ENCODE data around the gene TYW1B.
"Not testable (repeated sequence)": the region's sequence is repeated elsewhere in the genome, so short reads cannot be mapped to it uniquely, and the experiment has no call there.

Gene TYW1B

GRCh38 chr7:72625721-72626423 lies 202.1 kb downstream of the TYW1B start:
- not testable (repeated sequence) for H3K27ac ChIP-seq (ENCODE audit: low read depth, low read length); H3K9ac ChIP-seq (ENCODE audit: low read length); H3K4me1 ChIP-seq (ENCODE audit: control insufficient read depth, insufficient read depth, low read length); H3K27me3 ChIP-seq (ENCODE audit: control insufficient read depth, insufficient read depth, low read length); H3K36me3 ChIP-seq (ENCODE audit: control insufficient read depth, insufficient read depth, low read length); H3K4me3 ChIP-seq (ENCODE audit: low read length)

- H3K36me3 ChIP-seq (ENCODE audit: control insufficient read depth, insufficient read depth, low read length) = no peaks in the 10 kb centered on the region
- no peak overlapping the region for H3K4me3 ChIP-seq (ENCODE audit: low read length)
- no peak overlapping the region for H3K9ac ChIP-seq (ENCODE audit: low read length)
- no peak overlapping the region for H3K27ac ChIP-seq (ENCODE audit: low read depth, low read length)
- no peaks in the 10 kb centered on the region for H3K4me1 ChIP-seq (ENCODE audit: control insufficient read depth, insufficient read depth, low read length)
- H3K27me3 ChIP-seq (ENCODE audit: control insufficient read depth, insufficient read depth, low read length) = no peaks in the 10 kb centered on the region
These were observed 205.5 kb downstream of the TYW1B start for GRCh38 chr7:72622532-72622931.

GRCh38 chr7:72621761-72622187 lies 206.2 kb downstream of the TYW1B start:
- not testable (repeated sequence) for H3K4me3 ChIP-seq (ENCODE audit: low read length); H3K27me3 ChIP-seq (ENCODE audit: control insufficient read depth, insufficient read depth, low read length); H3K36me3 ChIP-seq (ENCODE audit: control insufficient read depth, insufficient read depth, low read length); H3K4me1 ChIP-seq (ENCODE audit: control insufficient read depth, insufficient read depth, low read length); H3K27ac ChIP-seq (ENCODE audit: low read depth, low read length); H3K9ac ChIP-seq (ENCODE audit: low read length)

GRCh38 chr7:72620923-72621322 lies 207.1 kb downstream of the TYW1B start:
- H3K9ac ChIP-seq (ENCODE audit: low read length); H3K27me3 ChIP-seq (ENCODE audit: control insufficient read depth, insufficient read depth, low read length); H3K4me1 ChIP-seq (ENCODE audit: control insufficient read depth, insufficient read depth, low read length); H3K36me3 ChIP-seq (ENCODE audit: control insufficient read depth, insufficient read depth, low read length); H3K4me3 ChIP-seq (ENCODE audit: low read length); H3K27ac ChIP-seq (ENCODE audit: low read depth, low read length): not testable (repeated sequence)

- H3K4me1 ChIP-seq (ENCODE audit: control insufficient read depth, insufficient read depth, low read length); H3K4me3 ChIP-seq (ENCODE audit: low read length); H3K36me3 ChIP-seq (ENCODE audit: control insufficient read depth, insufficient read depth, low read length); H3K9ac ChIP-seq (ENCODE audit: low read length); H3K27ac ChIP-seq (ENCODE audit: low read depth, low read length); H3K27me3 ChIP-seq (ENCODE audit: control insufficient read depth, insufficient read depth, low read length): not testable (repeated sequence)
These were observed 209.4 kb downstream of the TYW1B start for GRCh38 chr7:72618435-72619180.

- H3K4me1 ChIP-seq (ENCODE audit: control insufficient read depth, insufficient read depth, low read length); H3K27ac ChIP-seq (ENCODE audit: low read depth, low read length); H3K36me3 ChIP-seq (ENCODE audit: control insufficient read depth, insufficient read depth, low read length); H3K4me3 ChIP-seq (ENCODE audit: low read length); H3K27me3 ChIP-seq (ENCODE audit: control insufficient read depth, insufficient read depth, low read length); H3K9ac ChIP-seq (ENCODE audit: low read length): not testable (repeated sequence)
These were observed 218.2 kb downstream of the TYW1B start for GRCh38 chr7:72609761-72610160.

- not testable (repeated sequence) for H3K36me3 ChIP-seq (ENCODE audit: control insufficient read depth, insufficient read depth, low read length); H3K27me3 ChIP-seq (ENCODE audit: control insufficient read depth, insufficient read depth, low read length); H3K27ac ChIP-seq (ENCODE audit: low read depth, low read length); H3K4me1 ChIP-seq (ENCODE audit: control insufficient read depth, insufficient read depth, low read length); H3K4me3 ChIP-seq (ENCODE audit: low read length); H3K9ac ChIP-seq (ENCODE audit: low read length)
These were observed 220.0 kb downstream of the TYW1B start for GRCh38 chr7:72607988-72608387.

GRCh38 chr7:72605863-72606431 lies 222.1 kb downstream of the TYW1B start:
- not testable (repeated sequence) for H3K9ac ChIP-seq (ENCODE audit: low read length); H3K36me3 ChIP-seq (ENCODE audit: control insufficient read depth, insufficient read depth, low read length); H3K27ac ChIP-seq (ENCODE audit: low read depth, low read length); H3K27me3 ChIP-seq (ENCODE audit: control insufficient read depth, insufficient read depth, low read length); H3K4me3 ChIP-seq (ENCODE audit: low read length); H3K4me1 ChIP-seq (ENCODE audit: control insufficient read depth, insufficient read depth, low read length)

- H3K27me3 ChIP-seq (ENCODE audit: control insufficient read depth, insufficient read depth, low read length); H3K9ac ChIP-seq (ENCODE audit: low read length); H3K36me3 ChIP-seq (ENCODE audit: control insufficient read depth, insufficient read depth, low read length); H3K27ac ChIP-seq (ENCODE audit: low read depth, low read length); H3K4me3 ChIP-seq (ENCODE audit: low read length); H3K4me1 ChIP-seq (ENCODE audit: control insufficient read depth, insufficient read depth, low read length): not testable (repeated sequence)
These were observed 223.0 kb downstream of the TYW1B start for GRCh38 chr7:72604771-72605611.

GRCh38 chr7:72603476-72603875 lies 224.5 kb downstream of the TYW1B start:
- not testable (repeated sequence) for H3K4me1 ChIP-seq (ENCODE audit: control insufficient read depth, insufficient read depth, low read length); H3K36me3 ChIP-seq (ENCODE audit: control insufficient read depth, insufficient read depth, low read length); H3K4me3 ChIP-seq (ENCODE audit: low read length); H3K9ac ChIP-seq (ENCODE audit: low read length); H3K27ac ChIP-seq (ENCODE audit: low read depth, low read length); H3K27me3 ChIP-seq (ENCODE audit: control insufficient read depth, insufficient read depth, low read length)

GRCh38 chr7:72603073-72603472 lies 224.9 kb downstream of the TYW1B start:
- Histone ChIP-seq H3K4me3 (ENCODE audit: low read length) (no peak overlapping the region), H3K27me3 (ENCODE audit: control insufficient read depth, insufficient read depth, low read length) (no peaks in the 10 kb centered on the region), H3K27ac (ENCODE audit: low read depth, low read length) (no peak overlapping the region), H3K36me3 (ENCODE audit: control insufficient read depth, insufficient read depth, low read length) (no peaks in the 10 kb centered on the region), H3K9ac (ENCODE audit: low read length) (no peak overlapping the region), H3K4me1 (ENCODE audit: control insufficient read depth, insufficient read depth, low read length) (no peaks in the 10 kb centered on the region)

GRCh38 chr7:72601683-72602082 lies 226.3 kb downstream of the TYW1B start:
- not testable (repeated sequence) for H3K27ac ChIP-seq (ENCODE audit: low read depth, low read length); H3K36me3 ChIP-seq (ENCODE audit: control insufficient read depth, insufficient read depth, low read length); H3K4me1 ChIP-seq (ENCODE audit: control insufficient read depth, insufficient read depth, low read length); H3K9ac ChIP-seq (ENCODE audit: low read length); H3K27me3 ChIP-seq (ENCODE audit: control insufficient read depth, insufficient read depth, low read length); H3K4me3 ChIP-seq (ENCODE audit: low read length)

All from rectal smooth muscle tissue (tissue), 1 donor.